ENCODE measurements around the gene TF. TPM values are rescaled to one million over a fixed set of nuclear protein-coding genes. Genes with fewer than 3 reads are reported as not detected.

TF gene
- total RNA-seq, 1 donor from 2014 or later, result 0.34 TPM

GRCh38 chr3:133799794-133800585, 53.8 kb downstream of the TF start:
- TF ChIP-seq EZH2 (IDR thresholded peaks at IDR 0.05; ENCODE audit: insufficient read depth, low read length) (no peak), CTCF (IDR thresholded peaks at IDR 0.05; ENCODE audit: insufficient read depth, low read depth, low read length) (no peak)
- no peaks in the 10 kb centered on the region for H3K79me2 ChIP-seq (ENCODE audit: insufficient read depth, low read length)
- H3K4me1 ChIP-seq (ENCODE audit: insufficient read depth, low read length), result no peaks in the 10 kb centered on the region
- H3K27me3 ChIP-seq (ENCODE audit: insufficient read depth, low read length), result peaks cover 3% of the 10 kb centered on the region
- H3K27ac ChIP-seq (ENCODE audit: low read depth, low read length), result no peak overlapping the region
- FAIRE-seq (no peak), DNase-seq (ENCODE audit: low read depth) (no peak)
- H3K9me3 ChIP-seq (ENCODE audit: insufficient read depth, low read depth, low read length), result no peaks in the 10 kb centered on the region
- no peak overlapping the region for H3K4me3 ChIP-seq (ENCODE audit: insufficient read depth, low read depth, low read length)
- H3K27ac Mint-ChIP-seq (ENCODE audit: unreplicated experiment), result no peak overlapping the region
- H3K36me3 Mint-ChIP-seq (ENCODE audit: low read depth, unreplicated experiment), result no peaks in the 10 kb centered on the region
- H3K27me3 Mint-ChIP-seq (ENCODE audit: low read depth, unreplicated experiment), result peaks cover 12% of the 10 kb centered on the region
- no peaks in the 10 kb centered on the region for H3K36me3 ChIP-seq (ENCODE audit: insufficient read depth, low read length)
- H4K20me1 ChIP-seq (ENCODE audit: insufficient read depth, low read length), result no peaks in the 10 kb centered on the region
- H3K9ac ChIP-seq (ENCODE audit: low read length), result no peak overlapping the region
- no peak overlapping the region for H3K4me3 Mint-ChIP-seq (ENCODE audit: unreplicated experiment)
- H3K4me1 Mint-ChIP-seq (ENCODE audit: low read depth, unreplicated experiment), result peaks cover 6% of the 10 kb centered on the region
- H2AFZ ChIP-seq (ENCODE audit: low read depth, low read length), result no peak overlapping the region
- H3K9me3 Mint-ChIP-seq (ENCODE audit: unreplicated experiment), result peaks cover 7% of the 10 kb centered on the region
- no peak overlapping the region for H3K4me2 ChIP-seq (ENCODE audit: low read length)

GRCh38 chr3:133803469-133803868, 57.3 kb downstream of the TF start:
- no peak for FAIRE-seq
- peaks cover 14% of the 10 kb centered on the region for H3K27me3 Mint-ChIP-seq (ENCODE audit: low read depth, unreplicated experiment)
- no peak for DNase-seq (ENCODE audit: low read depth)

More at GRCh38 chr3:133803469-133803868, 57.3 kb downstream of the TF start:
- peaks cover 28% of the 10 kb centered on the region for H3K79me2 ChIP-seq (ENCODE audit: insufficient read depth, low read length)
- no peaks in the 10 kb centered on the region for H3K4me1 Mint-ChIP-seq (ENCODE audit: low read depth, unreplicated experiment)
- TF ChIP-seq CTCF (IDR thresholded peaks at IDR 0.05; ENCODE audit: insufficient read depth, low read depth, low read length), result no peak
- peaks cover 5% of the 10 kb centered on the region for H3K4me1 ChIP-seq (ENCODE audit: insufficient read depth, low read length)
- no peaks in the 10 kb centered on the region for H3K36me3 Mint-ChIP-seq (ENCODE audit: low read depth, unreplicated experiment)
- H3K4me2 ChIP-seq (ENCODE audit: low read length), result no peak overlapping the region
- no peak overlapping the region for H3K27ac Mint-ChIP-seq (ENCODE audit: unreplicated experiment)
- H3K4me3 Mint-ChIP-seq (ENCODE audit: unreplicated experiment), result no peak overlapping the region
- peaks cover 5% of the 10 kb centered on the region for H4K20me1 ChIP-seq (ENCODE audit: insufficient read depth, low read length)
- peaks cover 3% of the 10 kb centered on the region for H3K27me3 ChIP-seq (ENCODE audit: insufficient read depth, low read length)
- peaks cover 6% of the 10 kb centered on the region for H3K36me3 ChIP-seq (ENCODE audit: insufficient read depth, low read length)
- no peaks in the 10 kb centered on the region for H3K9me3 ChIP-seq (ENCODE audit: insufficient read depth, low read depth, low read length)
- no peak overlapping the region for H2AFZ ChIP-seq (ENCODE audit: low read depth, low read length)
- no peak overlapping the region for H3K9ac ChIP-seq (ENCODE audit: low read length)
- H3K4me3 ChIP-seq (ENCODE audit: insufficient read depth, low read depth, low read length), result no peak overlapping the region
- H3K27ac ChIP-seq (ENCODE audit: low read depth, low read length), result no peak overlapping the region
- H3K9me3 Mint-ChIP-seq (ENCODE audit: unreplicated experiment), result no peaks in the 10 kb centered on the region

All from astrocyte (in vitro differentiated cells and primary cell).